Prostate gland (tissue), 2 donors: ENCODE measurements around the gene RAB13. TPM values are rescaled to one million over a fixed set of nuclear protein-coding genes. Genes with fewer than 3 reads are reported as not detected.
A peak's percentile ranks its signal among the peaks of the same experiment; 100 is the strongest.

Experiments used
- DNase-seq: peaks from one replicate; pipeline ENCODE4 v3.0.0-alpha.2; 2019; ENCODE audit warnings: low spot score
- H3K27ac ChIP-seq, 2 donors: fragments of 200-600 bp; sonication (generic); 2 replicates each; pipeline ENCODE4 v1.5.1; 2017 to 2019
- H3K27me3 ChIP-seq: fragments of 200-600 bp; sonication (generic); replicated peaks from 2 replicates; pipeline ENCODE4 v1.5.1; 2019; ENCODE audit not compliant: insufficient read depth
- H3K36me3 ChIP-seq, 2 donors: fragments of 200-600 bp; sonication (generic); 1 replicate in 1 of 2; 2 replicates in 1 of 2; pipeline versions ENCODE4 v1.5.1 to v1.8.1; 2017 to 2019
- H3K4me1 ChIP-seq: fragments of 200-600 bp; sonication (generic); replicated peaks from 2 replicates; pipeline ENCODE4 v1.5.1; 2019
- H3K4me3 ChIP-seq, 2 donors: fragments of 200-600 bp; sonication (generic); 2 replicates each; pipeline ENCODE4 v1.5.1; 2017 to 2019
- H3K9me3 ChIP-seq: fragments of 200-600 bp; sonication (generic); 2 replicates; pipeline ENCODE4 v1.5.1; 2017
- POLR2A ChIP-seq: fragments of 450-650 bp; IDR thresholded peaks from one replicate; pipeline ENCODE4 v1.6.1; 2016; ENCODE audit warnings: antibody characterized with exemption, mild to moderate bottlenecking
- POLR2AphosphoS5 ChIP-seq: sonication (generic); formaldehyde crosslinking; IDR thresholded peaks from one replicate; pipeline ENCODE4 v1.6.1; 2017; ENCODE audit warnings: antibody characterized with exemption
- WGBS: methylation state at CpG from one replicate; pipeline ENCODE4 v1.1.5; 2018; 5-methylcytosine and 5-hydroxymethylcytosine counted together
- intact Hi-C: fragments of 100-400 bp; cut with DNase I; formaldehyde crosslinking; loops from one replicate; pipeline ENCODE4 v1.14.2; 2022
- total RNA-seq, 2 donors: library from RNA; depleted of rRNA; stranded (reverse); fragments of >200 nt; gene quantifications; one replicate each; pipeline ENCODE4 v1.1.0, GENCODE V29; 2016
- TF ChIP-seq, protein P1 (sequence below), 4 experiments: fragments of 200-600 bp in 2 of 4; fragments of 450-650 bp in 2 of 4; sonication (generic) in 2 of 4; IDR thresholded peaks; 1 replicate in 3 of 4; 2 replicates in 1 of 4; pipeline ENCODE4 v1.5.1; 2016 to 2019; ENCODE audit warnings: antibody characterized with exemption in 4 of 4, mild to moderate bottlenecking in 2 of 4, moderate library complexity in 2 of 4

RAB13 gene
- total RNA-seq, 2 donors from 2014 or later = 49.1 to 49.3 TPM

DNA sequence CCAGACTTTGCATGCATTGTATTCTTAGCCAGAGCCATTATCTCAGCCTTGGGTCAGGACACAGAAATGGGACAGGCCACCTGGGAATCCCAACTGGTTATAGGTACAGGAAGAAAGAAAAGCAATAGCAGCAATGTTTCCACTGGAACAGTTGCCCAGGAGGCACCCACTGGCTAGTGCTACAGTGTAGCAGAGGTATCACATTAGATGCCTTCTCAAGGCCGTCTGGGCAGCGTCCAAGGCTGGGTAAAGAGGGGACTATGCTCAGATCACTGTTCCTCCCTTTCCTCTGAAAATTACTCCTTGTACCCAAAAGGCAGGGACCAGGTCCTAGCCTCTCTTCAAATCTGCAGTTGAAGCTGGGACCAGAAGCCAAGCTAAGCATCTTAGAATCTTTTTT is 15.8 kb downstream of the RAB13 start:
- H3K4me1 ChIP-seq = peaks cover 3% of the 10 kb centered on the region
- intact Hi-C loops = no loop called here
- no peaks in the 10 kb centered on the region for H3K27me3 ChIP-seq
- no peak overlapping the region for H3K4me3 ChIP-seq
- no peak for TF ChIP-seq POLR2AphosphoS5
- TF ChIP-seq, protein P1, sequence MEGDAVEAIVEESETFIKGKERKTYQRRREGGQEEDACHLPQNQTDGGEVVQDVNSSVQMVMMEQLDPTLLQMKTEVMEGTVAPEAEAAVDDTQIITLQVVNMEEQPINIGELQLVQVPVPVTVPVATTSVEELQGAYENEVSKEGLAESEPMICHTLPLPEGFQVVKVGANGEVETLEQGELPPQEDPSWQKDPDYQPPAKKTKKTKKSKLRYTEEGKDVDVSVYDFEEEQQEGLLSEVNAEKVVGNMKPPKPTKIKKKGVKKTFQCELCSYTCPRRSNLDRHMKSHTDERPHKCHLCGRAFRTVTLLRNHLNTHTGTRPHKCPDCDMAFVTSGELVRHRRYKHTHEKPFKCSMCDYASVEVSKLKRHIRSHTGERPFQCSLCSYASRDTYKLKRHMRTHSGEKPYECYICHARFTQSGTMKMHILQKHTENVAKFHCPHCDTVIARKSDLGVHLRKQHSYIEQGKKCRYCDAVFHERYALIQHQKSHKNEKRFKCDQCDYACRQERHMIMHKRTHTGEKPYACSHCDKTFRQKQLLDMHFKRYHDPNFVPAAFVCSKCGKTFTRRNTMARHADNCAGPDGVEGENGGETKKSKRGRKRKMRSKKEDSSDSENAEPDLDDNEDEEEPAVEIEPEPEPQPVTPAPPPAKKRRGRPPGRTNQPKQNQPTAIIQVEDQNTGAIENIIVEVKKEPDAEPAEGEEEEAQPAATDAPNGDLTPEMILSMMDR (IDR thresholded peaks at IDR 0.05) = no peak
- TF ChIP-seq POLR2A = no peak
- peak overlapping the region in 1 of 2 donors; percentile 97 for H3K27ac ChIP-seq
- H3K9me3 ChIP-seq = no peaks in the 10 kb centered on the region
- 88% methylated on average over 2 of the region's 2 CpGs for WGBS
- DNase-seq = no peak
- H3K36me3 ChIP-seq = no peaks in the 10 kb centered on the region

DNA sequence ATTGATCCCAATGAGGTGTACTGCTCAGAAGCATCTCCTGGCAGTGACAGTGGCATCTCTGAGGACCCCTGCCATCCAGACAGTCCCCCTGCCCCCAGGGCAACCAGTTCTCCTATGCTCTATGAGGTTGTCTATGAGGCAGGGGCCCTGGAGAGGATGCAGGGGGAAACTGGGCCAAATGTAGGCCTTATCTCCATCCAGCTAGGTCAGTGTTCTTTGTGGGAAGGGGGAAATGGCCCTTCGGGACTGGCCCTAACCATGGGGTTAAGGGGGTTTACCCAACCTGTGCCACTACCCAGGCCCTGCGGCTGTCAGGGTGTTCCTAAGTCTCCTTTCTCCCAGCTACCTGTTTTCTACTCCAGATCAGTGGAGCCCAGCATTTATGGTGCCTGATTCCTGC is 17.2 kb downstream of the RAB13 start:
- TF ChIP-seq, protein P1 (IDR thresholded peaks at IDR 0.05) = no peak
- no peak for TF ChIP-seq POLR2AphosphoS5
- no peak for TF ChIP-seq POLR2A
- H3K36me3 ChIP-seq = no peaks in the 10 kb centered on the region
- H3K4me3 ChIP-seq = peak overlapping the region; percentile 60 to 65
- 64% methylated on average over 2 of the region's 2 CpGs for WGBS
- no peaks in the 10 kb centered on the region for H3K9me3 ChIP-seq
- intact Hi-C loops = no loop called here
- H3K27me3 ChIP-seq = no peaks in the 10 kb centered on the region
- H3K27ac ChIP-seq = peak overlapping the region; percentile 97
- no peak for DNase-seq
- peaks cover 4% of the 10 kb centered on the region for H3K4me1 ChIP-seq

DNA sequence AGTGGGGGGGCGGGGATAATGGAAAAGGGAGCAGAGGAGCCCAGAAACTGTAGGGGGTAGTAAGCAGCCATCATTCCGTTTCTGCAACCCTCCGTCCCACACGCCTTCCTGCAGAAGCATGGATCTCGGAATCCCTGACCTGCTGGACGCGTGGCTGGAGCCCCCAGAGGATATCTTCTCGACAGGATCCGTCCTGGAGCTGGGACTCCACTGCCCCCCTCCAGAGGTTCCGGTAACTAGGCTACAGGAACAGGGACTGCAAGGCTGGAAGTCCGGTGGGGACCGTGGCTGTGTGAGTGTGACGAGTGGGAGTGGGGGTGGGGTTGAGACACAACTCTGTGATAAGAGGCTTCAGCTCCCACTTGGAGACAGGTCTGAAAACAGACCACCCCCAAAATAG is 17.7 kb downstream of the RAB13 start:
- TF ChIP-seq, protein P1 (IDR thresholded peaks at IDR 0.05) = no peak
- TF ChIP-seq POLR2A (no peak), POLR2AphosphoS5 (no peak)
- Histone ChIP-seq H3K9me3 (no peaks in the 10 kb centered on the region), H3K27me3 (no peaks in the 10 kb centered on the region), H3K4me1 (peaks cover 4% of the 10 kb centered on the region), H3K36me3 (no peaks in the 10 kb centered on the region), H3K4me3 (peak overlapping the region; percentile 60 to 65), H3K27ac (peak overlapping the region; percentile 97)
- peak; percentile 36 for DNase-seq
- intact Hi-C loops = no loop called here
- WGBS = 7% methylated on average over 13 of the region's 13 CpGs

DNA sequence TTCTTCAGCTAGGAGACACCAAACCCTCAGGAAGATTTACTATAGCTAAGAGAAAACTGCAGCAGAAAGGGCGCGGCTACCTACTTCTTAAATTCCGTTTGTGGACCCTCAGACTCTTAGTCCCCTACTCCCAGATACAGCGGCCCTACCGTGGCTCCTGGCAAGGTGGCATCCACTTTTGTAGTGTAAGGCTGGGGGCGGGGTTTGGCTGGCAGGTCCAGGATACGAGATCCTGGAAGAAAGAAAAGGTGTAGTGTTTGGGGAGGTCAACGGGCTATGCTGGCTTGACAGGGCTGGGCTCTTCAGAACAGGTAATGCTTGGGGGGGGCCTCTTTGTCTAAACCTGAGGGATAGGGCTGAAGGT is 18.2 kb downstream of the RAB13 start:
- Histone ChIP-seq H3K4me1 (peaks cover 4% of the 10 kb centered on the region), H3K27ac (peak overlapping the region; percentile 97), H3K9me3 (no peaks in the 10 kb centered on the region), H3K36me3 (no peaks in the 10 kb centered on the region), H3K27me3 (no peaks in the 10 kb centered on the region), H3K4me3 (peak overlapping the region; percentile 60 to 65)
- TF ChIP-seq, protein P1 (IDR thresholded peaks at IDR 0.05) = no peak
- TF ChIP-seq POLR2A = peak; percentile 58
- 2% methylated on average over 8 of the region's 8 CpGs for WGBS
- intact Hi-C loops = no loop called here
- DNase-seq = peak; percentile 89

DNA sequence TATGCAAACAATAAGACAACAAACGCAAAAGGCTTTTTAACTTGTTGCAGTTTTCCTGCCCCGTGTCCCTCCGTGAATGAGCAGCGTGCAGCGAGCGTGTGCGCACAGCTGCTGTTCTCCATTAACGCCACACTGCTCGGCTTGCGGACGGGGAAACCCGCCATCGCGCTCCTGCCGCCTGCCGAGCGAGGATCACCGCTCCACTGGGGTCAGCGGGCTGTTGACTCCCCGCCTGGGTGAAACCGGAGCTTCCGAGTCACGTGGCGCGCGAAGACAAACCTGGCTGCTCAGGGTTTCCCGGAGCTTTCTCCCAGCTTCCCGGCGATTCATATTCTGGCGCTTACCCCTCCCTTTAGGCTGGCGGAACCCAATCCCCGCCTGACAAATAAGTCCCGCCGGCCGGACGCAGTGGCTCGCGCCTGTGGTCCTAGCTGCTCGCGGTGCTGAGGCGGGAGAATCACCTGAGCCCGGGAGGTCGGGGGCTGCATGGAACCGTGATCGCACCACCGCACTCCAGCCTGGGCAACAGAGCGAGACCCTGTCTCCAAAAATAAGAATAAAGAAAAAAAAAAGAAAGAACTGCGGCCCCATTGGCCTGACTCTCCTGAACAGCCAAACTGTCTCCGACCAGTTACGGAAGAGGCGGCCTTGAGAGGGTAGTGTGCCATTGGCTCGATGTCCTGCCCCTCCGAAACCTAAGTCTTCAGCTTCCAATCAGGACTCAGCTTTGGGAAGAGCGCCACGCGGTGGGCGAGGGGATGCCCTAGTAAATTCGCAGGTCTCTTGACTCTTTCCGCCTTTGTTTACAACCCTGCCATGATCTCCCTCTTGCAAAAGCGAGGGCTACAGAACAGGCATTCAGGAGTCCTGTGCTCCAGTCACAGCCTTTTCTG is 18.8 kb downstream of the RAB13 start, which contains the start of gene CREB3L4:
Gene CREB3L4, plus strand, starts transcription at position 796 of the 893 bp plus-strand sequence. CDS start 624 bp downstream, outside the sequence.
- H3K4me1 ChIP-seq = peaks cover 4% of the 10 kb centered on the region
- no peaks in the 10 kb centered on the region for H3K9me3 ChIP-seq
- no peaks in the 10 kb centered on the region for H3K36me3 ChIP-seq
- under 1% methylated on average over 60 of the region's 60 CpGs for WGBS
- H3K27ac ChIP-seq = peak within 1 kb of the TSS; percentile 97
- TF ChIP-seq POLR2A = peak; percentile 89
- TF ChIP-seq, protein P1 (IDR thresholded peaks at IDR 0.05) = peak in 2 of 4 experiments; percentile 41 to 45
- TF ChIP-seq POLR2AphosphoS5 = peak; percentile 89
- intact Hi-C loops = no loop called here
- no peaks in the 10 kb centered on the region for H3K27me3 ChIP-seq
- DNase-seq = peak; percentile 94
- H3K4me3 ChIP-seq = peak within 1 kb of the TSS; percentile 60 to 65
